WTC11 (cell line): ENCODE results near the gene TAF3. TPM values are rescaled to one million over a fixed set of nuclear protein-coding genes. Genes with fewer than 3 reads are reported as not detected.
A peak's percentile ranks its signal among the peaks of the same experiment; 100 is the strongest.

ENCODE experiments used
- ATAC-seq: fragments of 200-7000 bp; cut with Tn5 transposase; 2 replicates; pipeline ENCODE4 v1.10.0; 2021; ENCODE audit warnings: mild to moderate bottlenecking, moderate library complexity
- CTCF ChIA-PET: fragments of 300-600 bp; sonication (Branson Sonifier 250); formaldehyde crosslinking; loops from one replicate; lab custom pipeline; 2021; ENCODE audit warnings: antibody characterized with exemption; lab: Charles Lee
- POLR2A ChIA-PET: fragments of 350-600 bp; sonication (Branson Sonifier 250); formaldehyde crosslinking; loops from one replicate; lab custom pipeline; 2021; ENCODE audit warnings: antibody characterized with exemption; lab: Charles Lee
- DNase-seq: peaks from one replicate; pipeline ENCODE4 v3.0.0; 2021; ENCODE audit warnings: low spot score
- H3K27ac Mint-ChIP-seq: 2 replicates; pipeline ENCODE4 v1.8.0; 2021; ENCODE audit warnings: mixed read lengths
- H3K27me3 Mint-ChIP-seq: 2 replicates; pipeline ENCODE4 v1.8.0; 2021; ENCODE audit warnings: low read depth, mild to moderate bottlenecking, moderate library complexity, mixed read lengths
- H3K36me3 Mint-ChIP-seq: 2 replicates; pipeline ENCODE4 v1.8.0; 2021; ENCODE audit warnings: mixed read lengths
- H3K4me1 Mint-ChIP-seq: 2 replicates; pipeline ENCODE4 v1.8.0; 2022; ENCODE audit warnings: mixed read lengths
- H3K4me3 Mint-ChIP-seq: 2 replicates; pipeline ENCODE4 v1.8.0; 2021; ENCODE audit warnings: mild to moderate bottlenecking, moderate library complexity, mixed read lengths
- H3K9me3 Mint-ChIP-seq: 2 replicates; pipeline ENCODE4 v1.8.0; 2021; ENCODE audit warnings: mixed read lengths
- ATF1 ChIP-seq: sonication (generic); formaldehyde crosslinking; IDR thresholded peaks from 2 replicates; pipeline ENCODE4 v1.8.1; 2023; ENCODE audit warnings: mild to moderate bottlenecking, moderate library complexity, missing genetic modification reagents
- ATF3 ChIP-seq: sonication (generic); formaldehyde crosslinking; conservative IDR thresholded peaks from 2 replicates; pipeline ENCODE4 v1.8.1; 2022; ENCODE audit warnings: mild to moderate bottlenecking, missing genetic modification reagents
- CDX4 ChIP-seq: fragments of 250-450 bp; sonication (Bioruptor Pico); IDR thresholded peaks from 2 replicates; pipeline ENCODE4 v1.9.0; 2021; ENCODE audit warnings: moderate library complexity, mild to moderate bottlenecking, inconsistent platforms, borderline replicate concordance
- E2F1 ChIP-seq: sonication (generic); formaldehyde crosslinking; IDR thresholded peaks from 2 replicates; pipeline ENCODE4 v1.8.0; 2022; ENCODE audit warnings: mild to moderate bottlenecking, missing genetic modification reagents
- E2F5 ChIP-seq: sonication (generic); formaldehyde crosslinking; IDR thresholded peaks from 2 replicates; pipeline ENCODE4 v1.8.1; 2022; ENCODE audit warnings: mild to moderate bottlenecking, moderate library complexity, missing genetic modification reagents
- ETV6 ChIP-seq: sonication (generic); formaldehyde crosslinking; IDR thresholded peaks from 2 replicates; pipeline ENCODE4 v1.8.1; 2022; ENCODE audit warnings: mild to moderate bottlenecking, missing genetic modification reagents
- HMGA2 ChIP-seq: fragments of 250-450 bp; sonication (Bioruptor Pico); IDR thresholded peaks from 2 replicates; pipeline ENCODE4 v1.4.0; 2021; ENCODE audit warnings: mild to moderate bottlenecking, moderate library complexity
- JAZF1 ChIP-seq: fragments of 250-450 bp; sonication (Bioruptor Pico); IDR thresholded peaks from 2 replicates; pipeline ENCODE4 v1.9.0; 2021; ENCODE audit warnings: moderate library complexity, mild to moderate bottlenecking, inconsistent platforms
- NFE2L1 ChIP-seq: sonication (generic); formaldehyde crosslinking; IDR thresholded peaks from 2 replicates; pipeline ENCODE4 v1.8.1; 2023; ENCODE audit warnings: missing genetic modification reagents
- NFYB ChIP-seq: sonication (generic); formaldehyde crosslinking; conservative IDR thresholded peaks from 2 replicates; pipeline ENCODE4 v1.8.0; 2022; ENCODE audit warnings: low read depth, missing genetic modification reagents
- NR1H2 ChIP-seq: sonication (generic); formaldehyde crosslinking; IDR thresholded peaks from 2 replicates; pipeline ENCODE4 v1.9.0; 2021; ENCODE audit warnings: mild to moderate bottlenecking, moderate library complexity, missing genetic modification reagents
- OVOL2 ChIP-seq: fragments of 250-450 bp; sonication (Bioruptor Pico); IDR thresholded peaks from 2 replicates; pipeline ENCODE4 v1.9.0; 2021; ENCODE audit warnings: mild to moderate bottlenecking, borderline replicate concordance
- SMAD4 ChIP-seq: sonication (generic); formaldehyde crosslinking; IDR thresholded peaks from 2 replicates; pipeline ENCODE4 v1.8.0; 2022; ENCODE audit warnings: mild to moderate bottlenecking, missing genetic modification reagents
- USF1 ChIP-seq: sonication (generic); formaldehyde crosslinking; IDR thresholded peaks from 2 replicates; pipeline ENCODE4 v1.8.0; 2022; ENCODE audit warnings: mild to moderate bottlenecking, missing genetic modification reagents
- USF2 ChIP-seq: sonication (generic); formaldehyde crosslinking; IDR thresholded peaks from 2 replicates; pipeline ENCODE4 v1.8.1; 2023; ENCODE audit warnings: mild to moderate bottlenecking, missing genetic modification reagents, moderate library complexity
- ZBTB43 ChIP-seq: sonication (generic); formaldehyde crosslinking; IDR thresholded peaks from 2 replicates; pipeline ENCODE4 v1.8.1; 2023; ENCODE audit warnings: mild to moderate bottlenecking, missing genetic modification reagents
- ZNF317 ChIP-seq: sonication (generic); formaldehyde crosslinking; IDR thresholded peaks from 2 replicates; pipeline ENCODE4 v1.8.1; 2023; ENCODE audit warnings: low read depth, mild to moderate bottlenecking, moderate library complexity, missing genetic modification reagents, borderline replicate concordance
- total RNA-seq: library from RNA; stranded (reverse); gene quantifications from 3 replicates; pipeline ENCODE4 v1.2.3, GENCODE V29; 2021
- TF ChIP-seq, protein P1 (sequence below): sonication (generic); formaldehyde crosslinking; IDR thresholded peaks from 2 replicates; pipeline ENCODE4 v1.8.1; 2022; ENCODE audit warnings: low read depth, mild to moderate bottlenecking, moderate library complexity, missing genetic modification reagents, borderline replicate concordance
- TF ChIP-seq, protein P2 (sequence below): fragments of 250-450 bp; sonication (Bioruptor Pico); IDR thresholded peaks from 2 replicates; pipeline ENCODE4 v1.9.0; 2021; ENCODE audit warnings: mild to moderate bottlenecking

TAF3 gene
- total RNA-seq, 1 experiment from 2014 or later, result 8.9 TPM

- ATAC-seq (no peak; the same call in 1 of the 2 replicates), DNase-seq (no peak)
- TF ChIP-seq USF1 (CRISPR knock-in tag) (no peak), OVOL2 (CRISPR knock-in tag) (no peak), USF2 (CRISPR knock-in tag) (no peak), NFE2L1 (CRISPR knock-in tag) (0 out of 2 replicates have a peak, but pooled peaks have one; percentile 36)
- TF ChIP-seq, protein P1, sequence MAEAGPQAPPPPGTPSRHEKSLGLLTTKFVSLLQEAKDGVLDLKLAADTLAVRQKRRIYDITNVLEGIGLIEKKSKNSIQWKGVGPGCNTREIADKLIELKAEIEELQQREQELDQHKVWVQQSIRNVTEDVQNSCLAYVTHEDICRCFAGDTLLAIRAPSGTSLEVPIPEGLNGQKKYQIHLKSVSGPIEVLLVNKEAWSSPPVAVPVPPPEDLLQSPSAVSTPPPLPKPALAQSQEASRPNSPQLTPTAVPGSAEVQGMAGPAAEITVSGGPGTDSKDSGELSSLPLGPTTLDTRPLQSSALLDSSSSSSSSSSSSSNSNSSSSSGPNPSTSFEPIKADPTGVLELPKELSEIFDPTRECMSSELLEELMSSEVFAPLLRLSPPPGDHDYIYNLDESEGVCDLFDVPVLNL (CRISPR knock-in tag), result no peak
- no peaks in the 10 kb centered on the region for H3K9me3 Mint-ChIP-seq
- H3K36me3 Mint-ChIP-seq, result no peaks in the 10 kb centered on the region
- H3K27ac Mint-ChIP-seq, result peak overlapping the region; percentile 94
- peaks cover 23% of the 10 kb centered on the region for H3K4me1 Mint-ChIP-seq
- ChIA-PET CTCF (interaction anchor here (1.0 to 1.9 kb wide), 6 partner anchors 9 to 131 kb away, joined by 3 to 9 read pairs (median 4); partner anchors contain the start of genes ATP5F1C and KIN), POLR2A (interaction anchor here (0.7 to 1.8 kb wide), 8 partner anchors 9 to 407 kb away, joined by 3 to 15 read pairs (median 3); partner anchors contain the start of genes ATP5F1C and KIN)
- H3K27me3 Mint-ChIP-seq, result peaks cover 8% of the 10 kb centered on the region; the same call in 1 of the 2 replicates
- peak overlapping the region; percentile 97 for H3K4me3 Mint-ChIP-seq
Measured at GRCh38 chr10:7817984-7818294, 366 bp upstream of the TAF3 start.

GRCh38 chr10:7819121-7819460 is 786 bp downstream of the TAF3 start:
- TF ChIP-seq ATF1 (CRISPR knock-in tag), result no peak
- ChIA-PET CTCF (interaction anchor here (1.1 to 1.9 kb wide), 4 partner anchors 31 to 294 kb away, joined by 3 to 9 read pairs (median 5); partner anchors contain the start of genes ATP5F1C and KIN), POLR2A (interaction anchor here (0.9 to 1.3 kb wide), 3 partner anchors 8 to 581 kb away, joined by 3 to 4 read pairs (median 3); no protein-coding TSS in a partner anchor)
- Mint-ChIP-seq H3K27me3 (peaks cover 4% of the 10 kb centered on the region; the same call in 1 of the 2 replicates), H3K9me3 (no peaks in the 10 kb centered on the region), H3K36me3 (no peaks in the 10 kb centered on the region), H3K4me1 (peaks cover 18% of the 10 kb centered on the region), H3K27ac (peak overlapping the region; percentile 76), H3K4me3 (peak overlapping the region; percentile 97)
- DNase-seq (peak; percentile 13), ATAC-seq (peak; percentile 34)

DNA sequence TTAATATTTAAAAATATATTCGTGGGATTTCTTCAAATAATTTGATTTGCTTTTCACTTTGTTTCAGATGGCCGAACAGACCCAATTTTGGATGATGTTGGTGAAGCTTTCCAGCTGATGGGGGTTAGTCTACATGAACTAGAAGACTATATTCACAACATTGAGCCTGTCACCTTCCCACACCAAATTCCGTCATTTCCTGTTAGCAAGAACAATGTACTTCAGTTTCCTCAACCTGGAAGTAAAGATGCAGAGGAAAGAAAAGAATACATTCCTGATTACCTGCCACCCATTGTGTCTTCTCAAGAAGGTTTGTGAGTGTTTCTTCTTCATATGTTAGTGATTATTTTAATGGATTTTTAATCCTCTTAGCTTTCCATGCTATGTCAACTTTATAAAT is 5.9 kb downstream of the TAF3 start:
- ChIA-PET CTCF (no interaction called here), POLR2A (no interaction called here)
- Mint-ChIP-seq H3K27me3 (no peaks in the 10 kb centered on the region), H3K27ac (no peak overlapping the region), H3K4me3 (no peak overlapping the region), H3K9me3 (no peaks in the 10 kb centered on the region), H3K36me3 (peaks cover 22% of the 10 kb centered on the region), H3K4me1 (peaks cover 9% of the 10 kb centered on the region)
- ATAC-seq, result no peak
- TF ChIP-seq ATF3 (CRISPR knock-in tag) (no peak), ZBTB43 (CRISPR knock-in tag) (no peak), HMGA2 (CRISPR knock-in tag) (no peak), SMAD4 (no peak), NFYB (CRISPR knock-in tag) (no peak), ATF1 (CRISPR knock-in tag) (no peak), NR1H2 (CRISPR knock-in tag) (no peak), ZNF317 (no peak), E2F5 (CRISPR knock-in tag) (no peak), ETV6 (CRISPR knock-in tag) (no peak), JAZF1 (CRISPR knock-in tag) (no peak), CDX4 (CRISPR knock-in tag) (no peak), E2F1 (CRISPR knock-in tag) (no peak)
- TF ChIP-seq, protein P1 (CRISPR knock-in tag), result no peak
- TF ChIP-seq, protein P2, sequence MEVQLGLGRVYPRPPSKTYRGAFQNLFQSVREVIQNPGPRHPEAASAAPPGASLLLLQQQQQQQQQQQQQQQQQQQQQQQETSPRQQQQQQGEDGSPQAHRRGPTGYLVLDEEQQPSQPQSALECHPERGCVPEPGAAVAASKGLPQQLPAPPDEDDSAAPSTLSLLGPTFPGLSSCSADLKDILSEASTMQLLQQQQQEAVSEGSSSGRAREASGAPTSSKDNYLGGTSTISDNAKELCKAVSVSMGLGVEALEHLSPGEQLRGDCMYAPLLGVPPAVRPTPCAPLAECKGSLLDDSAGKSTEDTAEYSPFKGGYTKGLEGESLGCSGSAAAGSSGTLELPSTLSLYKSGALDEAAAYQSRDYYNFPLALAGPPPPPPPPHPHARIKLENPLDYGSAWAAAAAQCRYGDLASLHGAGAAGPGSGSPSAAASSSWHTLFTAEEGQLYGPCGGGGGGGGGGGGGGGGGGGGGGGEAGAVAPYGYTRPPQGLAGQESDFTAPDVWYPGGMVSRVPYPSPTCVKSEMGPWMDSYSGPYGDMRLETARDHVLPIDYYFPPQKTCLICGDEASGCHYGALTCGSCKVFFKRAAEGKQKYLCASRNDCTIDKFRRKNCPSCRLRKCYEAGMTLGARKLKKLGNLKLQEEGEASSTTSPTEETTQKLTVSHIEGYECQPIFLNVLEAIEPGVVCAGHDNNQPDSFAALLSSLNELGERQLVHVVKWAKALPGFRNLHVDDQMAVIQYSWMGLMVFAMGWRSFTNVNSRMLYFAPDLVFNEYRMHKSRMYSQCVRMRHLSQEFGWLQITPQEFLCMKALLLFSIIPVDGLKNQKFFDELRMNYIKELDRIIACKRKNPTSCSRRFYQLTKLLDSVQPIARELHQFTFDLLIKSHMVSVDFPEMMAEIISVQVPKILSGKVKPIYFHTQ (CRISPR knock-in tag), result no peak
- DNase-seq, result no peak
